Lung (tissue), 12 donors: ENCODE results near the gene LMOD1. TPM values are rescaled to one million over a fixed set of nuclear protein-coding genes. Genes with fewer than 3 reads are reported as not detected.
A peak's percentile ranks its signal among the peaks of the same experiment; 100 is the strongest.

Experiments
- ATAC-seq: fragments of 200-7000 bp; cut with Tn5 transposase; one replicate; pipeline ENCODE4 v1.9.1; 2020; ENCODE audit warnings: moderate number of reproducible peaks; ENCODE audit not compliant: insufficient read depth, low FRiP score
- DNase-seq, 3 donors: peaks; one replicate each; pipeline ENCODE4 v3.0.0-alpha.2; 2013 to 2017
- H3K27ac ChIP-seq, 2 donors: one replicate each; pipeline ENCODE4 v1.5.1; 2013; ENCODE audit warnings: mild to moderate bottlenecking in 2 of 2, moderate library complexity in 2 of 2, control low read depth in 1 of 2, inconsistent platforms in 1 of 2, low read depth in 1 of 2, low read length in 1 of 2
- H3K27me3 ChIP-seq, 3 donors: one replicate each; pipeline ENCODE4 v1.5.1; 2013; ENCODE audit warnings: low read length in 2 of 3; ENCODE audit not compliant: control insufficient read depth in 3 of 3, insufficient read depth in 3 of 3
- H3K36me3 ChIP-seq, 4 donors: one replicate each; pipeline ENCODE4 v1.5.1; 2013; ENCODE audit warnings: low read length in 4 of 4, mild to moderate bottlenecking in 1 of 4, moderate library complexity in 1 of 4; ENCODE audit not compliant: control insufficient read depth in 4 of 4, insufficient read depth in 4 of 4
- H3K4me1 ChIP-seq, 5 donors: one replicate each; pipeline ENCODE4 v1.5.1; 2013; ENCODE audit warnings: low read length in 5 of 5, mild to moderate bottlenecking in 2 of 5, moderate library complexity in 1 of 5; ENCODE audit not compliant: control insufficient read depth in 5 of 5, insufficient read depth in 5 of 5
- H3K4me3 ChIP-seq: one replicate; pipeline ENCODE4 v1.5.1; 2013; ENCODE audit warnings: mild to moderate bottlenecking, control low read depth, moderate library complexity
- H3K9ac ChIP-seq, 2 donors: one replicate each; pipeline ENCODE4 v1.5.1; 2013; ENCODE audit warnings: low read length in 2 of 2, control low read depth in 1 of 2; ENCODE audit not compliant: insufficient read depth in 1 of 2
- H3K9me3 ChIP-seq, 4 donors: one replicate each; pipeline ENCODE4 v1.5.1; 2013; ENCODE audit warnings: low read length in 3 of 4, mild to moderate bottlenecking in 1 of 4, moderate library complexity in 1 of 4; ENCODE audit not compliant: control insufficient read depth in 4 of 4, insufficient read depth in 3 of 4
- WGBS, 2 donors: extraction: QIAGEN DNeasy Blood & Tissue Kit; methylation state at CpG; one replicate each; pipeline ENCODE4 v1.1.7; 2013; 5-methylcytosine and 5-hydroxymethylcytosine counted together
- polyA plus RNA-seq, 2 donors: library from polyadenylated mRNA; stranded (reverse); fragments of 200-250 nt; gene quantifications; one replicate each; pipeline ENCODE4 v1.2.1, GENCODE V29; 2013
- total RNA-seq, 2 donors: library from RNA; depleted of rRNA in 1 of 2; stranded (reverse); fragments of >200 nt in 1 of 2; gene quantifications; one replicate each; pipeline ENCODE4 v1.2.1, GENCODE V29; 2014 to 2021
- TF ChIP-seq, protein P1 (sequence below): IDR thresholded peaks from 2 replicates; pipeline ENCODE4 v1.5.1; 2012; ENCODE audit warnings: mild to moderate bottlenecking; ENCODE audit errors: control extremely low read depth, extremely low read depth
- donor health status: control.
- donor health status: control.
- donor health status: Bipolar disorder and iron deficiency.
- donor health status: healthy.
- donor health status: DM: yes; HTN: yes; CAD: no.

The LMOD1 gene
- total and polyA plus RNA-seq, 4 donors: 9.6 to 25.1 (median 18.2) TPM

DNA sequence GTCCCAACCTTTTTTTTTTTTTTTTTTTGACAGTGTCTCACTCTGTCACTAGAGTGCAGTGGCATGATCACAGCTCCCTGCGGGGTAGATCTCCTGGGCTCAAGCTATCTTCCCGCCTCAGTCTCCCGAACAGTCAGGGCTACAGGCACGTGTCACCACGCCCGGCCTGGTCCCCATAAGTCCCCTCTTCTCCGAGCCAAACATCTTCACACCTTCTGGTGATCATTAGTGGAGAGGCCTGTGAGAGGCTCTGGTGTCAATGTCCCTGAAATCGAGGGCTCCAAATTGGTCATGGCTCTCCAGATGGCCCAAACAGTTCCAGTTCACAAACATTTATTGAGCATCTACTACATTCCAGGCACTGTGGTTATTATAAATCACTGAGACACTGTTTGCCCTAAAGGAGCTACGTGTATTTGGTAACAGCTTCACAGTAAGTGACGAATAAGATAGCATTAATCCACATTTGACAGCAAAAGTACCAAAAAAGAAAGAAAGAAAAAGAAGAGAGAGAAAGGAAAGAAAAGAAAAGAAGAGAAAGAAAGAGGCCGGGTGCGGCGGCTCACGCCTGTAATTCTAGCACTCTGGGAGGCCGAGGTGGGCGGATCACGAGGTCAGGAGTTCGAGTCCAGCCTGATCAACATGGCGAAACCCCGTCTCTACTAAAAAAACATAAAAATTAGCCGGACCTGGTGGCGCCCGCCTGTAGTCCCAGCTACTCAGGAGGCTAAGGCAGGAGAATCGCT, 8.1 kb upstream of the LMOD1 start:
- Histone ChIP-seq H3K9ac (peak overlapping the region; percentile 63 to 90), H3K27ac (peak overlapping the region; percentile 71 to 93), H3K36me3 (peaks cover 5 to 12% (median 8%) of the 10 kb centered on the region in 4 donors), H3K4me3 (no peak overlapping the region), H3K9me3 (no peaks in the 10 kb centered on the region), H3K4me1 (peaks cover 0 to 6% (median 2%) of the 10 kb centered on the region in 5 donors), H3K27me3 (no peaks in the 10 kb centered on the region)
- TF ChIP-seq, protein P1, sequence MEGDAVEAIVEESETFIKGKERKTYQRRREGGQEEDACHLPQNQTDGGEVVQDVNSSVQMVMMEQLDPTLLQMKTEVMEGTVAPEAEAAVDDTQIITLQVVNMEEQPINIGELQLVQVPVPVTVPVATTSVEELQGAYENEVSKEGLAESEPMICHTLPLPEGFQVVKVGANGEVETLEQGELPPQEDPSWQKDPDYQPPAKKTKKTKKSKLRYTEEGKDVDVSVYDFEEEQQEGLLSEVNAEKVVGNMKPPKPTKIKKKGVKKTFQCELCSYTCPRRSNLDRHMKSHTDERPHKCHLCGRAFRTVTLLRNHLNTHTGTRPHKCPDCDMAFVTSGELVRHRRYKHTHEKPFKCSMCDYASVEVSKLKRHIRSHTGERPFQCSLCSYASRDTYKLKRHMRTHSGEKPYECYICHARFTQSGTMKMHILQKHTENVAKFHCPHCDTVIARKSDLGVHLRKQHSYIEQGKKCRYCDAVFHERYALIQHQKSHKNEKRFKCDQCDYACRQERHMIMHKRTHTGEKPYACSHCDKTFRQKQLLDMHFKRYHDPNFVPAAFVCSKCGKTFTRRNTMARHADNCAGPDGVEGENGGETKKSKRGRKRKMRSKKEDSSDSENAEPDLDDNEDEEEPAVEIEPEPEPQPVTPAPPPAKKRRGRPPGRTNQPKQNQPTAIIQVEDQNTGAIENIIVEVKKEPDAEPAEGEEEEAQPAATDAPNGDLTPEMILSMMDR: no peak
- DNase-seq (peak; percentile 5 to 13 (median 10)), ATAC-seq (no peak)
- 55 to 59% methylated on average over 24 of the region's 24 CpGs for WGBS, 2 donors

DNA sequence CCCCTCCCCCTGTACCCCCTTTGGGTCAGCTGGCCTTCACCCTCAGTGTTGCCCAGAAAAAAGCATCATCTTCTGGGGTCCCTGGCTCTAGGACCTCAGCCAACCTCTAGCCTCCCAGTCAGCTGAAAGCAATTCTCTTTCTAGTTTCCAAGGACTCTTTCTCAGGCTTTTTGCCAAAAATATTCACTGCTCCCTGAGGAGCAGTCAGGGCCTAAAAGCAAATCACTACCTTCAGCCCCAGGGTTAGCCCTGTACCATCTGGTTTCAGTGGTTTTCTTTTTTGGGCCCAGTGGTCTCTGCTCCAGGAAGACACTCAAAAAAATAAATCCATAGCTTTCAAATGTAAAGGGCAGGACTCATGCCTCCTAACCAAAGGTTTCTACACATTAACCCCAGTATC, 3.1 kb upstream of the LMOD1 start:
- H3K4me3 ChIP-seq: no peak overlapping the region
- no peak overlapping the region for H3K27ac ChIP-seq
- ATAC-seq (no peak), DNase-seq (no peak)
- no peaks in the 10 kb centered on the region for H3K36me3 ChIP-seq
- TF ChIP-seq, protein P1: no peak
- peaks cover 0 to 9% (median 3%) of the 10 kb centered on the region in 3 donors for H3K27me3 ChIP-seq
- H3K9ac ChIP-seq: no peak overlapping the region
- no peaks in the 10 kb centered on the region for H3K9me3 ChIP-seq
- H3K4me1 ChIP-seq: peaks cover 0 to 17% (median 2%) of the 10 kb centered on the region in 5 donors

DNA sequence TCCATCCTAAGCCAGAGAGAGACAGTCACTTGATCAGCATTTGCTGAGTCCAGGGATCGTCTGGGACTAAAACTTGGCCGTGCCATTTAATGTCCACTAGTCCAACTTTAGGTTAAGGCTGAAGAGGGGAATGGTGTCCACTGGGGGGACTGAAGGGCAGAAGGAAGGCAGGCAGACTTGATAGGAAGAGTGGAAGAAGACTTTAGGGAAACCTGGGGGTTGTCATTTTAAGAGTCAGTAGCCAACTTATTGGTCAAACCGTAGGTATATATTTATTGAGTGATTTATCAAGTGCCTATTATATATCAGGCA, 1.3 kb upstream of the LMOD1 start:
- WGBS, 2 donors: 64 to 83% methylated on average over 3 of the region's 3 CpGs
- H3K36me3 ChIP-seq: no peaks in the 10 kb centered on the region
- peak overlapping the region in 1 of 2 donors; percentile 41 for H3K27ac ChIP-seq
- TF ChIP-seq, protein P1: no peak
- H3K4me3 ChIP-seq: no peak overlapping the region
- H3K27me3 ChIP-seq: peaks cover 0 to 9% (median 3%) of the 10 kb centered on the region in 3 donors
- H3K4me1 ChIP-seq: peaks cover 0 to 17% (median 2%) of the 10 kb centered on the region in 5 donors
- no peak overlapping the region for H3K9ac ChIP-seq
- no peaks in the 10 kb centered on the region for H3K9me3 ChIP-seq
- DNase-seq (no peak), ATAC-seq (no peak)
